Peyer's patch (tissue), 4 donors: Measurements from ENCODE around the gene LINGO3.

Experiments used
- POLR2A ChIP-seq, 2 donors: fragments of 450-650 bp; IDR thresholded peaks; one replicate each; pipeline ENCODE4 v1.5.1; 2017; ENCODE audit warnings: antibody characterized with exemption in 2 of 2, mild to moderate bottlenecking in 2 of 2, moderate library complexity in 2 of 2
- TF ChIP-seq, protein P1 (sequence below), 6 experiments: fragments of 450-650 bp in 4 of 6; fragments of 200-600 bp in 2 of 6; sonication (generic) in 1 of 6; IDR thresholded peaks; one replicate each; pipeline ENCODE4 v1.5.1; 2017 to 2019; ENCODE audit warnings: antibody characterized with exemption in 6 of 6, mild to moderate bottlenecking in 3 of 6, moderate library complexity in 1 of 6

GRCh38 chr19:2323707-2324106, 15.8 kb upstream of the LINGO3 start:
- TF ChIP-seq, protein P1, sequence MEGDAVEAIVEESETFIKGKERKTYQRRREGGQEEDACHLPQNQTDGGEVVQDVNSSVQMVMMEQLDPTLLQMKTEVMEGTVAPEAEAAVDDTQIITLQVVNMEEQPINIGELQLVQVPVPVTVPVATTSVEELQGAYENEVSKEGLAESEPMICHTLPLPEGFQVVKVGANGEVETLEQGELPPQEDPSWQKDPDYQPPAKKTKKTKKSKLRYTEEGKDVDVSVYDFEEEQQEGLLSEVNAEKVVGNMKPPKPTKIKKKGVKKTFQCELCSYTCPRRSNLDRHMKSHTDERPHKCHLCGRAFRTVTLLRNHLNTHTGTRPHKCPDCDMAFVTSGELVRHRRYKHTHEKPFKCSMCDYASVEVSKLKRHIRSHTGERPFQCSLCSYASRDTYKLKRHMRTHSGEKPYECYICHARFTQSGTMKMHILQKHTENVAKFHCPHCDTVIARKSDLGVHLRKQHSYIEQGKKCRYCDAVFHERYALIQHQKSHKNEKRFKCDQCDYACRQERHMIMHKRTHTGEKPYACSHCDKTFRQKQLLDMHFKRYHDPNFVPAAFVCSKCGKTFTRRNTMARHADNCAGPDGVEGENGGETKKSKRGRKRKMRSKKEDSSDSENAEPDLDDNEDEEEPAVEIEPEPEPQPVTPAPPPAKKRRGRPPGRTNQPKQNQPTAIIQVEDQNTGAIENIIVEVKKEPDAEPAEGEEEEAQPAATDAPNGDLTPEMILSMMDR (IDR thresholded peaks at IDR 0.05): no peak
- TF ChIP-seq POLR2A (IDR thresholded peaks at IDR 0.05): no peak
